GM18508 (cell line): Measurements from ENCODE around the gene NEB.
"Not testable (repeated sequence)": the region's sequence is repeated elsewhere in the genome, so short reads cannot be mapped to it uniquely, and the experiment has no call there.

Experiments
- ATAC-seq: cut with Tn5 transposase; IDR thresholded peaks from one replicate; pipeline ENCODE4 v1.9.1; 2021; ENCODE audit warnings: moderate number of reproducible peaks; ENCODE audit not compliant: insufficient read depth, unreplicated experiment

NEB gene

GRCh38 chr2:151711025-151711424, 23.3 kb downstream of the NEB start:
- no peak for ATAC-seq

GRCh38 chr2:151708788-151709187, 25.5 kb downstream of the NEB start:
- ATAC-seq = no peak

DNA sequence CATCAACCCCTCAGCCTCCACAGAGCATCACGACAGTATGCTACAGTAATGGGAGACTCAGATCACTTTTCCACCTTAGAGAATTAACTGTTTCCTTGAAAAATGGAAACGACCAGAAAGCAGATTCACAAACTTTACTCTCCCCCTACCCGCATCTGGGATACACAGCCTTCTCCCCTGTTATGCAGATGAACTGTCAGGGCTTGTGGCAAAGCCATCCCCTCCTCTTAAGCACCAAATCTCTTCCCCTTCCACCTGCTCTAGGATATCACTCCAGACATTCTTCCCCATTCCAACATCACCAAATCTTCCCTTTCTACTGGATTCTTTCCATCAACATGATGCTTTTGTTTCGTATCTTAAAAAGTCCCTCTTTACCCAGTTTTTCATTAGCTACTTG, 26.4 kb downstream of the NEB start:
- no peak for ATAC-seq

DNA sequence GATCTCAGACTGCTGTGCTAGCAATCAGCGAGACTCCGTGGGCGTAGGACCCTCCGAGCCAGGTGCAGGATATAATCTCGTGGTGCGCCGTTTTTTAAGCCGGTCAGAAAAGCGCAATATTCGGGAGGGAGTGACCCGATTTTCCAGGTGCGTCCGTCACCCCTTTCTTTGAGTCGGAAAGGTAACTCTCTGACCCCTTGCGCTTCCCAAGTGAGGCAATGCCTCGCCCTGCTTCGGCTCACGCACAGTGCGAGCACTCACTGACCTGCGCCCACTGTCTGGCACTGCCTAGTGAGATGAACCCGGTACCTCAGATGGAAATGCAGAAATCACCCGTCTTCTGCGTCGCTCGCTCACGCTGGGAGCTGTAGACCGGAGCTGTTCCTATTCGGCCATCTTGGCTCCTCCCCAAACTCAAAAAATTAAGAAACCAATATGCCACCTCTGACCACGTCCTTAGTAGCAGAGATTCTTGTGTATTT, 29.8 kb downstream of the NEB start:
- ATAC-seq = not testable (repeated sequence)

DNA sequence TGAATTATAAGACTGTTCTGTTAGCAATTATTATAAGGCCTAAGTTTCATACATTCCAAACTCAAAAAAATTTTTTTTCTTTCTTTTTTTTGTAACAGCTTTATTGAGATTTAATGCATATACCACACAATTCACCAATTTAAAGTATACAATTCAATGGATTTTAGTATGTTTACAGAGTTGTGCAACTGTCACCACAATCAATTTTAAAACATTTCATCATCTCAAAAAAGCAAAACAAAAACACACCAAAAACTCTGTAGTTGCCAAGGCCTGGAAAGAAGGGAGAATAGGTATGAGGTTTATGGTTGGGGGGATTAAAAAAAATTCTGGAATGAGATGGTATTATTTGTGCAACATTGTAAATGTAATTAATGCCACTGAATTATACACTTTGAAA, 36.1 kb downstream of the NEB start:
- not testable (repeated sequence) for ATAC-seq

DNA sequence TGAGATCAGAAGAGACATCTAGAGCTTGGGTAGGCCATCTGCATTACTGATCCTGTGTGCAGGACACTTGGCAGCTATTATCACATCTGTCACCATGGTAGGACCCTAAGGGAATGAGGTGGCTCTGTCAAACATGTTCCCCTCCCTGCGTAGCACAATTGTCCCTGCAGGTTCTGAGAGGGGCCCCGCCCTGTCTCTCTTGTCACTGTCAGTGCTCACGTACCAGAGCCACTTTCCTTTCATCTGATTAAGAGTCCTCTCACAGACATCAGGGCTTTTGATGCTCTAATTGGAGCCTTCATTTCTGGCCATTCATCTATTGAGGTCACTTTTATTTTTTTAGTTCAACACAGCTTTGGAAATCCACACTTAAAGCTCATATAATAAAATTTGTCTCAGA, 38.5 kb downstream of the NEB start:
- no peak for ATAC-seq

DNA sequence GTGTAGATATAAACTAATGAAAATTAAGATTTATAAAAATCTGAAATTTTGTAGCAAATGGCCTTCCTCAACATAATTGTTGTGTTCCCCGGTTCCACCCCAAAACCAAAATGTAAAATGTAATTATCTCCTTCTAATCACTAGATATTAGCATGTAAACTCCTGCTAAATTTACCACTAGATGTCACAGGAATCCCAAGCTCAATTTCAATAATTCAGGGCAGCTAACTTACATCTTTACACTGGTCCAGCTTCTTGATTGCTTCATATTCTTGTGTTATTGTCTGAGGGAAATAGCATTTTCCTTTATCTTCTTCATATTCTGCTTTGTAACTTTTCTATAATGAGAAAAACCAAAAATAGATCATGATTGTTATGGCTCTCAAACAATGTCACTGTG, 42.6 kb downstream of the NEB start:
- no peak for ATAC-seq

DNA sequence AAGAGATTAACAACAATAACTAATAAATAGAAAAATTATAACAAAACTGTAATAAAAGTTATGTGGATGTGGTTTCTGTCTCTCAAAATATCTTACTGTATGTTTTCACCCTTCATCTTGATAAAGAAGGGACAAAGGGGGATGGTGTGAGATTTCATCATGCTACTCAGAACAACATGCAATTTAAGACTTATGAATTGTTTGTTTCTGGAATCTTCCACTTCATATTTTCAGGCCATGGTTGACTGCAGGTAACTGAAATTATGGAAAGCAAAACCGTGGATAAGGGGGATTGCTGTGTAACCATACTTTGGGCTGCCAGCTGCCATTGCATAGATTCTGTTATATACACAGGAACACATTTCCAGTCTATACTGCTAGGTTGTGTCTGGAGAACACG, 45.6 kb downstream of the NEB start:
- no peak for ATAC-seq

GRCh38 chr2:151682459-151683003, 51.7 kb downstream of the NEB start:
- no peak for ATAC-seq

DNA sequence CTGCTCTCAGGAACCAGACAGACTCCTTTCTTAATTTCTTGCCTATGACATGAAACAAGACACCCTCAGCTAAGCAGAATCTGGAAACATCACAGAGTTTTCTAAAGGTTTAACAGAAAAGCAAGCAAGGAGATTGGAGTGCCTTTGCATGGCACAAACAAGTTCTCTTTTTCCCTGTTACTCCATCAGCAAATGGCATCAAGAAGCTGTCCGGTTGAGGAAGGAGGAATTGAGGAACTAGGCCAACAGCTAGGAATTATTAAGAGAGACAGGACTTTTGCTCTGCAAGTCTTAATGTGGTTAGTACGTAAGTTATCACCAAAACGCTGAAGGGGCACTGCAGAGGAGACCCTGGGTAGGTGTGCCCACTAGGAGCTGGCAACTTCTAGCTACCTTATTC, 53.2 kb downstream of the NEB start:
- no peak for ATAC-seq

GRCh38 chr2:151679994-151680393, 54.3 kb downstream of the NEB start:
- ATAC-seq = no peak

DNA sequence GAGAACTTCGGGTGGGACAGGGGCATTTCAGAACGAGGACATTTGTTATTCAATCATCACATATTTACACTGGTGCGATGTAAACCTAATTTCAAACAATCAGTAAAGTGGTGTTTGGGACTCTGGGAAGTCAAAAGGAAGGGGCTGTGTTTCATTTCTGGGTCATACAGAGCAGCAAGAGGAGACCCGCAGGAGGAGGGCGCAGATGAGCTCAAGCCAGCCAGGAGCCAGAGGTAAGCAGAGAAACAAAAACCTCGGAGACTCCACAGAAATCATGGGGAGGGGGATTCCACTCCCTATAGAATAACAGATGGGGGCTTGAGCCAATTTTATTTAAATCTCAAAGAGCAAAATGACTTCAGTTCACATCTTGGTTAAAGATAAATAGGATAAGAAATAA, 55.4 kb downstream of the NEB start:
- no peak for ATAC-seq

GRCh38 chr2:151673016-151673415, 61.3 kb downstream of the NEB start:
- no peak for ATAC-seq

- no peak for ATAC-seq
Measured at GRCh38 chr2:151672277-151672676, 62.0 kb downstream of the NEB start.

DNA sequence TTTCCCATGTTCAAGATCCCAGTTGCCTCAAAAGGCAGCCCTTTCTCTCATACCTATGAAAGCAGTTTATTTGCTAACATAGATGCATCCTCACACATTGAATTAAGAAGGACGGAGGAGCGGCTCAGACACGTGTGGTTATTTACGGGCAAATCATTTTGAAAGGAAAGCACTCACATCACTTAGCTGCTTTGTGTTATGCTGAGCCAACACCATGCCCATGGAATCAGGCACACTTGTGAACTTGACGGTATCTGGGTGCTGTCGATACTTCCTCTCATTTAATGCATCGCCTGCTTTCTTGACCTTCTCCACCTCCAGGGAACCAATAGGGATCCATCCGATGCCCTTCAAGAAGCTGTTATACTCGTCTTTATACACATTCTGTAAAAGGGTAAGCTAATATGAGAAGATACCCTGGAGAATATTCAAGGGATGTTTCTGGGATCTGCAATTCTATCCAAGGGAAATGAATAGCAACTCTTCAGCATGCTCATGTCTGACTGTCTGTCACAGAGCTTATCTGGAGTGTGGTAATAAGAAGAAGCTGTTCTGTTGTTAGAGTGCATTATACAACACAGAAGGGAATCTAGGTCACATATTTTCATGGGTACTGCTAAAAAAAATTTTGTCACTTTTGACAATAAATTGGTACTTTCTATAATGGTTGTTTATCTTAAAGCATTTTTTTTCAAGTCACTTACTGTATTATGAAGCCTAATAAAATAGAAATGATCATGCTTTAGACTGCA, 63.3 kb downstream of the NEB start:
- no peak for ATAC-seq

DNA sequence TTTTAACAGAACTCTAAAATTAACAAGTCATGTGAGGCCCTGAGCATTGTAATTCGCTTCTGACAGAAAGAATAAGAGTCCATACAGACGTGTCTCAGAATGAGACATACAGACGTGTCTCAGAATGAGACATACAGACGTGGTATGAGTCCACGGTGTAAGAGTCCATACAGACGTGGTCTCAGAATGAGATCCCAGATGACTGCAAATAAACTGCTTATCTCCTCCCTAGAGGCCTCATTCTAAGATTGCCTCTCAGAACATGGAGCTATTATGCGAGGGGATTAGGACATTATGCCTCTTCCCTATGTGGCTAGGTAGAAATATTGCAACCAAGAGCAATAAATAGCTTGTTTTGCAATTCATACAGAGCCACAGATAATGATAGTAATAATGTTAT, 63.9 kb downstream of the NEB start:
- ATAC-seq = no peak

- ATAC-seq = no peak
Measured at GRCh38 chr2:151669585-151670081, 64.6 kb downstream of the NEB start.

- no peak for ATAC-seq
Measured at GRCh38 chr2:151668737-151669136, 65.5 kb downstream of the NEB start.

- ATAC-seq = no peak
Measured at GRCh38 chr2:151665959-151666358, 68.3 kb downstream of the NEB start.

- no peak for ATAC-seq
Measured at GRCh38 chr2:151664520-151664919, 69.8 kb downstream of the NEB start.

- ATAC-seq = no peak
Measured at GRCh38 chr2:151661625-151662024, 72.7 kb downstream of the NEB start.

DNA sequence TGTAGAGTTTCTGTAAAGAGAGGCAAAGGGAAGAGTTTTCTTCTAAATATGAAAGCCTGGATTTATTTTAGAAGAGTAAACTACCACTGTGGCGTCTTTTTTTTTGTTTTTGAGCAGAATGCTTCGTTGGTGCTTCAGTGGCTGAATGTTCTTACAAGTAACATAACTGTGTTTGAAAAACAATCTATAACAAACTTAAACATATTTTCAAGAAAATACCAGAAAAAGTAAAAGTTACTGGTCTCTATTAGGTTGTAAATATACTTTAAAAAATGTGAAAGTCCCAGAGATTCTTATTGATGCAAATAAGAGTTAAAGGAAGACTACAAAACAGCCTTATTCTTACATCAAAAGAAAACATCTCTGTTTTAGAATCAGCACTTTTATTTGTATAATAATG, 76.2 kb downstream of the NEB start:
- ATAC-seq = no peak
